ENCODE results near the gene SLC41A3. TPM values are rescaled to one million over a fixed set of nuclear protein-coding genes. Genes with fewer than 3 reads are reported as not detected.

SLC41A3 gene
- total RNA-seq, 2 experiments from 2014 or later, result 25.6 to 30.0 TPM

GRCh38 chr3:126057501-126057819 is 26.5 kb downstream of the SLC41A3 start:
- H3K9me3 Mint-ChIP-seq, result no peaks in the 10 kb centered on the region
- H3K4me3 Mint-ChIP-seq, result no peak overlapping the region
- H3K36me3 Mint-ChIP-seq (ENCODE audit: low read depth), result no peaks in the 10 kb centered on the region
- H3K4me1 Mint-ChIP-seq, result peaks cover 9% of the 10 kb centered on the region
- no peak for DNase-seq
- no peaks in the 10 kb centered on the region for H3K27me3 Mint-ChIP-seq
- ChIA-PET POLR2A (no interaction called here), CTCF (no interaction called here)
- no peak overlapping the region for H3K27ac Mint-ChIP-seq

- no peak for DNase-seq
- Mint-ChIP-seq H3K27ac (no peak overlapping the region), H3K27me3 (no peaks in the 10 kb centered on the region), H3K9me3 (no peaks in the 10 kb centered on the region), H3K4me1 (peaks cover 12% of the 10 kb centered on the region), H3K4me3 (no peak overlapping the region), H3K36me3 (ENCODE audit: low read depth) (no peaks in the 10 kb centered on the region)
- ChIA-PET POLR2A (no interaction called here), CTCF (no interaction called here)
These were observed 27.0 kb downstream of the SLC41A3 start for GRCh38 chr3:126056681-126057500.

GRCh38 chr3:126056088-126056487 is 27.8 kb downstream of the SLC41A3 start:
- no peak for DNase-seq
- POLR2A ChIA-PET, result no interaction called here
- peaks cover 12% of the 10 kb centered on the region for H3K4me1 Mint-ChIP-seq
- CTCF ChIA-PET, result no interaction called here
- no peaks in the 10 kb centered on the region for H3K9me3 Mint-ChIP-seq
- no peaks in the 10 kb centered on the region for H3K27me3 Mint-ChIP-seq
- H3K27ac Mint-ChIP-seq, result no peak overlapping the region
- H3K4me3 Mint-ChIP-seq, result no peak overlapping the region
- H3K36me3 Mint-ChIP-seq (ENCODE audit: low read depth), result no peaks in the 10 kb centered on the region

GRCh38 chr3:126054870-126055269 is 29.1 kb downstream of the SLC41A3 start:
- ChIA-PET CTCF (no interaction called here), POLR2A (no interaction called here)
- H3K4me1 Mint-ChIP-seq, result peaks cover 12% of the 10 kb centered on the region
- H3K36me3 Mint-ChIP-seq (ENCODE audit: low read depth), result no peaks in the 10 kb centered on the region
- no peaks in the 10 kb centered on the region for H3K9me3 Mint-ChIP-seq
- no peak for DNase-seq
- H3K27me3 Mint-ChIP-seq, result no peaks in the 10 kb centered on the region
- H3K27ac Mint-ChIP-seq, result no peak overlapping the region
- no peak overlapping the region for H3K4me3 Mint-ChIP-seq

- H3K27ac Mint-ChIP-seq, result no peak overlapping the region
- POLR2A ChIA-PET, result no interaction called here
- CTCF ChIA-PET, result no interaction called here
- H3K4me1 Mint-ChIP-seq, result peaks cover 12% of the 10 kb centered on the region
- no peak overlapping the region for H3K4me3 Mint-ChIP-seq
- H3K27me3 Mint-ChIP-seq, result no peaks in the 10 kb centered on the region
- H3K36me3 Mint-ChIP-seq (ENCODE audit: low read depth), result no peaks in the 10 kb centered on the region
- H3K9me3 Mint-ChIP-seq, result no peaks in the 10 kb centered on the region
- DNase-seq, result no peak
These were observed 29.9 kb downstream of the SLC41A3 start for GRCh38 chr3:126053949-126054569.

GRCh38 chr3:126053513-126053912 is 30.4 kb downstream of the SLC41A3 start:
- no peaks in the 10 kb centered on the region for H3K27me3 Mint-ChIP-seq
- no peak overlapping the region for H3K27ac Mint-ChIP-seq
- no peak for DNase-seq
- H3K36me3 Mint-ChIP-seq (ENCODE audit: low read depth), result no peaks in the 10 kb centered on the region
- peaks cover 12% of the 10 kb centered on the region for H3K4me1 Mint-ChIP-seq
- ChIA-PET POLR2A (no interaction called here), CTCF (no interaction called here)
- H3K4me3 Mint-ChIP-seq, result no peak overlapping the region
- H3K9me3 Mint-ChIP-seq, result no peaks in the 10 kb centered on the region

- H3K4me3 Mint-ChIP-seq, result no peak overlapping the region
- ChIA-PET POLR2A (no interaction called here), CTCF (no interaction called here)
- H3K9me3 Mint-ChIP-seq, result no peaks in the 10 kb centered on the region
- H3K27ac Mint-ChIP-seq, result no peak overlapping the region
- DNase-seq, result no peak
- peaks cover 12% of the 10 kb centered on the region for H3K4me1 Mint-ChIP-seq
- no peaks in the 10 kb centered on the region for H3K27me3 Mint-ChIP-seq
- no peaks in the 10 kb centered on the region for H3K36me3 Mint-ChIP-seq (ENCODE audit: low read depth)
These were observed 31.5 kb downstream of the SLC41A3 start for GRCh38 chr3:126052196-126053058.

- CTCF ChIA-PET, result no interaction called here
- H3K9me3 Mint-ChIP-seq, result no peaks in the 10 kb centered on the region
- no peaks in the 10 kb centered on the region for H3K27me3 Mint-ChIP-seq
- no peaks in the 10 kb centered on the region for H3K36me3 Mint-ChIP-seq (ENCODE audit: low read depth)
- POLR2A ChIA-PET, result no interaction called here
- no peak overlapping the region for H3K27ac Mint-ChIP-seq
- DNase-seq, result no peak
- peaks cover 12% of the 10 kb centered on the region for H3K4me1 Mint-ChIP-seq
- H3K4me3 Mint-ChIP-seq, result no peak overlapping the region
These were observed 32.2 kb downstream of the SLC41A3 start for GRCh38 chr3:126051741-126052140.

- ChIA-PET CTCF (no interaction called here), POLR2A (no interaction called here)
- H3K4me3 Mint-ChIP-seq, result no peak overlapping the region
- no peaks in the 10 kb centered on the region for H3K27me3 Mint-ChIP-seq
- H3K4me1 Mint-ChIP-seq, result peaks cover 12% of the 10 kb centered on the region
- DNase-seq, result no peak
- H3K36me3 Mint-ChIP-seq (ENCODE audit: low read depth), result no peaks in the 10 kb centered on the region
- no peaks in the 10 kb centered on the region for H3K9me3 Mint-ChIP-seq
- no peak overlapping the region for H3K27ac Mint-ChIP-seq
These were observed 32.7 kb downstream of the SLC41A3 start for GRCh38 chr3:126051234-126051633.

- no peak overlapping the region for H3K27ac Mint-ChIP-seq
- H3K36me3 Mint-ChIP-seq (ENCODE audit: low read depth), result no peaks in the 10 kb centered on the region
- no peak overlapping the region for H3K4me3 Mint-ChIP-seq
- DNase-seq, result no peak
- CTCF ChIA-PET, result no interaction called here
- H3K4me1 Mint-ChIP-seq, result peaks cover 12% of the 10 kb centered on the region
- no peaks in the 10 kb centered on the region for H3K27me3 Mint-ChIP-seq
- POLR2A ChIA-PET, result no interaction called here
- no peaks in the 10 kb centered on the region for H3K9me3 Mint-ChIP-seq
These were observed 33.3 kb downstream of the SLC41A3 start for GRCh38 chr3:126050626-126051025.

GRCh38 chr3:126050050-126050392 is 33.9 kb downstream of the SLC41A3 start:
- DNase-seq, result no peak
- no peak overlapping the region for H3K4me3 Mint-ChIP-seq
- ChIA-PET POLR2A (no interaction called here), CTCF (no interaction called here)
- no peaks in the 10 kb centered on the region for H3K27me3 Mint-ChIP-seq
- H3K9me3 Mint-ChIP-seq, result no peaks in the 10 kb centered on the region
- H3K36me3 Mint-ChIP-seq (ENCODE audit: low read depth), result no peaks in the 10 kb centered on the region
- H3K27ac Mint-ChIP-seq, result no peak overlapping the region
- peaks cover 12% of the 10 kb centered on the region for H3K4me1 Mint-ChIP-seq

GRCh38 chr3:126049289-126050049 is 34.5 kb downstream of the SLC41A3 start:
- Mint-ChIP-seq H3K27me3 (no peaks in the 10 kb centered on the region), H3K9me3 (no peaks in the 10 kb centered on the region), H3K4me3 (no peak overlapping the region), H3K27ac (no peak overlapping the region), H3K4me1 (peaks cover 12% of the 10 kb centered on the region), H3K36me3 (ENCODE audit: low read depth) (no peaks in the 10 kb centered on the region)
- DNase-seq, result no peak
- CTCF ChIA-PET, result no interaction called here
- POLR2A ChIA-PET, result no interaction called here

- Mint-ChIP-seq H3K4me1 (peaks cover under 1% of the 10 kb centered on the region), H3K9me3 (peaks cover 4% of the 10 kb centered on the region), H3K27ac (no peak overlapping the region), H3K36me3 (ENCODE audit: low read depth) (peaks cover 12% of the 10 kb centered on the region), H3K4me3 (no peak overlapping the region), H3K27me3 (no peaks in the 10 kb centered on the region)
- ChIA-PET CTCF (no interaction called here), POLR2A (no interaction called here)
- no peak for DNase-seq
These were observed 43.5 kb downstream of the SLC41A3 start for GRCh38 chr3:126040386-126040785.
